SHP77 treated with DMSO at 0.1 percent for 48 hours (cell line): ENCODE measurements around the gene KLC1.

Experiments used
- DNase-seq: peaks from one replicate; lab custom pipeline; 2025; lab: John Stamatoyannopoulos, UW

KLC1 gene

GRCh38 chr14:103659631-103660030, 30.6 kb downstream of the KLC1 start:
- DNase-seq, result no peak

DNA sequence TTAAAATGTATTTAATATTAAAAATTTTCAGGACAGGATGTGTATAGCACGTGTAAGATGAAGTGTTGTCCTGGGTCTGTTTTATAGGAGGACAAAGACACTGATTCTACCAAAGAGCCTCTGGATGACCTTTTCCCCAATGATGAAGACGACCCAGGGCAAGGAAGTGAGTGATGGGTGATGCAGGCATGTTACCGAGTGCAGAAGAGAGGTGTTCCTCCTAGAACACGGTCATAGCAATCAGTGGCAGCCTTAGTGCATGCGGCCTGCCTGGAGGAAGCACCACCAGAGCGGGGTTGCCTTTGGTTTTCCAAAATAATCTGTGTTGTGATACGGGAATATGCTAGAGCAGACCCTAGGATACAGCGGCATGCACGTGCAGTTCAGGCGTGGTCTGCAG, 33.0 kb downstream of the KLC1 start:
- no peak for DNase-seq

- DNase-seq, result no peak
Observed at GRCh38 chr14:103662591-103662990, 33.6 kb downstream of the KLC1 start.

DNA sequence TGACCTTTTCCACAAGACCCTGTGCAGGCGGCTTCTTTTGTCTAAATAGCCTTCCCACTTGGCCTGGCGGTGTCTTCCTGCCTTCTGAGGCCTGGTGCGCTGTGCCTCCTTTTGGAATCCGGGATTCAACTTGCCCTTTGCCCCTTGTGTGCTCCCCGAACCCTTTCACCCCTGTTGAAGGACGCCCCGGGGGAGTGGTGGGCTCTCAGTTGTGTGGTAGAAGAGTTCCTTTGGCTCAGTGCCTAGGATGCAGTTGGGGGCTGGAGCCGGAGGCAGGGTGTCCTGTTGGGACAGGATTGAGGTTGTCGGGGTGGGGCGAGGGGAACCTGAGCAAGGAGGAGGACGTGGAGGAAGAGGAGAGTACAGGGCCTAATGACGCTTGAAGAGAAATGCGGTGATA, 34.5 kb downstream of the KLC1 start:
- no peak for DNase-seq

DNA sequence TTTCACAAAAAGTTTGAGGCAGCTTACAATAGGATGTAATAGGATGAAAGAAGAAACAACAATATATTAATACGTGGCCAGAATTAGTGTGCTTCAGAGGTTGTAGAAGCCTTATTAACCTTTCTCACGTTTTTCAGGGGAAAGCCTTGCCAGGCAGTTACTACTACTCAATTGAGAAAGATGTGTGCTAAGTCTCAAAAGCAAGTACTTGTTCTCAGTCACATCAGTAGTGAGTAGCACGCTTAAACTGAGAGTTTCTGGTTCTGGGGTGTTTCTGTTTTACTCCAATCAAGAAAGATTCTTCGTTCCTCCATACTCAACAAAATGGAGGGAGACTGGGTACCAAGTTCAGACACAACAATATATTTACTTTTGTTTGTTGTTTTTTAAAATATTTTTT, 38.7 kb downstream of the KLC1 start:
- DNase-seq, result no peak

GRCh38 chr14:103668117-103668516, 39.1 kb downstream of the KLC1 start:
- DNase-seq, result no peak

DNA sequence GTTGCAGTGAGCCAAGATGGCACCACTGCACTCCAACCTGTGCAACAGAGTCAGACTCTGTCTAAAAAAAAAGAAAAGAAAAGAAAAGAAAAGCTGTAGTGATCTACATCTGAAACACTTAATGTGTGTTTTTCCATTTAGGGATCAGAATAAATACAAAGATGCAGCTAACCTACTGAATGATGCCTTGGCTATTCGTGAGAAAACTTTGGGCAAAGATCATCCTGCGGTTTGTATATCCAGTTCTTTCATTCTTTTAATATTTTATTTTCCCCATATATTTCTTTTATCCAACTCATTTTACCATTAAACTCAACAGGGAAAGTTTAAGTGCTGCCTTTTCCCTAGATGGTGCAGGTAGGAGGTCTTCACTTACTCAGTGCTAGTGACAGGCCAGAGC, 40.4 kb downstream of the KLC1 start:
- DNase-seq, result no peak

GRCh38 chr14:103671911-103672310, 42.9 kb downstream of the KLC1 start:
- no peak for DNase-seq

DNA sequence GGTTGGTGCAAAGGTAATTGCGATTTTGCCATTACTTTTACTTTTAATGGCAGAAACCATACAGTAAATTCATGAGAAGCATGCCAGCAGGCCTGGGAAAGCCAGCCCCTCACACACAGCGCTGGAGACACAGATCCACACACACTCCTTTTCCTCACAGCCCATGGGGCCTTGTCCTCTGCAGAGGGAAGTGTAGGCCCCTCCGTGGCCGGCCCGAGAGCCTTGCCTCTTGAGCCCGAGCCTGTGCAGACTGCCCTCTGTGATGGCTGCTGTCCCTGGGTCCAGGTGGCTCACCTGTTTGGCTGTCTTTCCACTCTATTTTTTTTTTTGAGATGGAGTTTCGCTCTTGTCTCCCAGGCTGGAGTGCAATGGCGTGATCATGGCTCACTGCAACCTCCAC, 46.9 kb downstream of the KLC1 start:
- DNase-seq, result no peak

- DNase-seq, result no peak
Observed at GRCh38 chr14:103676881-103677675, 48.1 kb downstream of the KLC1 start.

DNA sequence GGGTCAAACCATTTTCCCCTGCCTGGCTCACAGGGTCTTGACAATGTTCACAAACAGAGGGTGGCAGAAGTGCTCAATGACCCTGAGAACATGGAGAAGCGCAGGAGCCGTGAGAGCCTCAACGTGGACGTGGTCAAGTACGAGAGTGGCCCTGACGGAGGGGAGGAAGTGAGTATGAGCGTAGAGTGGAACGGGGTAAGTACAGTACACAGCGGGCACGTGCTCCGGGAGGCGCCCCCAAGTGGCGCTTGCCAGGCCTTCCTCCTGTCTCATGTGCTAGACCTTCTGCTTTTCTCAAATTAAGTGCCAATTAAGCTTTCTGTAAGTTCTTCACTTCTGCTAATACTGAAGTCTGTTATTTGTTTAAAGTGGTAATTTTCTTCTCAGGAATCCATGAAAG, 50.3 kb downstream of the KLC1 start:
- DNase-seq, result no peak

DNA sequence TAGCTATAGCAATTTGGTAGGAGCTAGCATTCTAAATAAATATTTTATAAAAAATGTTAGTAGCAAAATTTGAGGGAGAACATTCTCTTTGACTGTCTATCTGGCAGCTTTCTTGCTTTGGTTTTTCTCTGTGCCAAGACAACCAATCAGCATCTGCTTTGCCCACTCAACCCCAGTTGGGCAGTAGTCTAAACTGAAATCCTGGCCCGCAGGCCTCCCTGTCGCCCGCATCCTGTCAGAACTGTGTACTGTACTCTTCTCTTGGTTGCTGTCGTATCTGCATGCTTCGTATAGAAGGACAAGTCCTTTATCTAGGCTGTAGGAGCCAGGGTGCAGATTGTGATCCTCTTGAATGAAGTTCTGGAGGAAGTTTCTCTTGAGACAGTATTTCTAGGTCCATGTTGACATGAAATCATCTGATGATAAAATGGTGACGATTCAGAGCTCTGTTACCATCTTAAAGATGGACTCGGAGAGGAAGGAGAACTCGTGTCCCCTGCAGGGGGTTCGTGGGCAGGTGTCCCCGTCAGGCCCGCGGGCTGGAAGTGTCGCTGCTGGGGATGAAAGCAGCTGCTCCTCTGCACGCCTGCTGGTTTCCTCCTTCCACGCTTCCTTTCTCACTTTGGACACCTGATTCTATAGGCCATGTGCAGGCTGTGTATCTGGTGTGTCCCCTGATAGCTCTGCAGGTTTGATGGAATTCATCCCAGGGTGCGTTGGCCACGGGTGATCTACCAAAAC, 51.6 kb downstream of the KLC1 start:
- DNase-seq, result no peak

GRCh38 chr14:103683139-103683538, 54.1 kb downstream of the KLC1 start:
- no peak for DNase-seq

- no peak for DNase-seq
Observed at GRCh38 chr14:103684471-103684870, 55.5 kb downstream of the KLC1 start.

DNA sequence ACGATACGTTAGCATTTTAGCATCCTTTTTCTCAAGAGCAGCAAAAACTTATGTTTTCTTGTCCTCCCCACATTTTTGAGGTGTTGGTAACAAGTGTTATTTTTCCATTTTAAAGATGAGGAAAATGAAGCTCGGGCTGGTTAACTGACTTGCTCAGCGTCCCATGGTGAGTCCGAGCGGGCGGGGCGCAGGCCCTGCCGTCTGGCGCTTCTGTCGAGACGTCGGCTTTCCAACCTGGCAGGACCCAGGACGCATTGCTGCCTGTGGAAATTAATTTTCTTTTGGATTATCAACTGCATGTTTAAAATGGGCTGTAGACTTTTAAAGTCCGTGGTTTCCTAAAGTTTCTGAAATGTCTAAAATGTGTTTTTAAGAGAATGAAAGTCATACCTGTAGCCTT, 55.9 kb downstream of the KLC1 start:
- DNase-seq, result no peak

GRCh38 chr14:103685276-103686211, 56.5 kb downstream of the KLC1 start:
- DNase-seq, result no peak

DNA sequence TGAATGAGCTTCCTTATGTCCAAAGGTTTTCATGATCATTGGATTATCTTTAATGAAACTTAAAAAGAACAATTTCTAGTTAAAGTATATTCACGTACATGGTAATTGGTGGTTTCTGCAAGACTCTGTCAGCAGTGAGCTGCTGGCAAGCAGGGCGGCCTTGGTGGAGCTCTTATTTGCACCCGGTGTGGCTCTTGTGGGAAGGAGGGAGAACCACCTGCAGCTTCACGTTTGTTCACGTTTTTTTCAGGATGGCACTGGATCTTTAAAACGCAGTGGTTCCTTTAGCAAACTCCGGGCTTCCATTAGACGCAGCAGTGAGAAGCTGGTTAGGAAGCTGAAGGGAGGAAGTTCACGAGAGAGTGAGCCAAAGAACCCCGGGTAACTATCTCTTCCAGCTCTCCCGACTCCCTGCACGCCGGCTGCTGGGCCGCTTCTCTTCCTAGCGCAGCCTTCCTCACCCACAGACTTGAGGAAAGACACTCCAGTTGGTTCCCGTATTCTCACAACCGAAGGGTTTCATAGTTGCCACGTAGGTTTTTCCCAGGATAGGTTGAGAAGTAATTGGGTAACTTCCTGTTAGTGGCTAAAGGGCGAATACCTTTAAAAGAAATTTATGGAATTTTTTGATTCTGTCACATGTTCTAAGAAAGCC, 57.9 kb downstream of the KLC1 start:
- no peak for DNase-seq

- no peak for DNase-seq
Observed at GRCh38 chr14:103687712-103688111, 58.7 kb downstream of the KLC1 start.

GRCh38 chr14:103688441-103688840, 59.4 kb downstream of the KLC1 start:
- no peak for DNase-seq

DNA sequence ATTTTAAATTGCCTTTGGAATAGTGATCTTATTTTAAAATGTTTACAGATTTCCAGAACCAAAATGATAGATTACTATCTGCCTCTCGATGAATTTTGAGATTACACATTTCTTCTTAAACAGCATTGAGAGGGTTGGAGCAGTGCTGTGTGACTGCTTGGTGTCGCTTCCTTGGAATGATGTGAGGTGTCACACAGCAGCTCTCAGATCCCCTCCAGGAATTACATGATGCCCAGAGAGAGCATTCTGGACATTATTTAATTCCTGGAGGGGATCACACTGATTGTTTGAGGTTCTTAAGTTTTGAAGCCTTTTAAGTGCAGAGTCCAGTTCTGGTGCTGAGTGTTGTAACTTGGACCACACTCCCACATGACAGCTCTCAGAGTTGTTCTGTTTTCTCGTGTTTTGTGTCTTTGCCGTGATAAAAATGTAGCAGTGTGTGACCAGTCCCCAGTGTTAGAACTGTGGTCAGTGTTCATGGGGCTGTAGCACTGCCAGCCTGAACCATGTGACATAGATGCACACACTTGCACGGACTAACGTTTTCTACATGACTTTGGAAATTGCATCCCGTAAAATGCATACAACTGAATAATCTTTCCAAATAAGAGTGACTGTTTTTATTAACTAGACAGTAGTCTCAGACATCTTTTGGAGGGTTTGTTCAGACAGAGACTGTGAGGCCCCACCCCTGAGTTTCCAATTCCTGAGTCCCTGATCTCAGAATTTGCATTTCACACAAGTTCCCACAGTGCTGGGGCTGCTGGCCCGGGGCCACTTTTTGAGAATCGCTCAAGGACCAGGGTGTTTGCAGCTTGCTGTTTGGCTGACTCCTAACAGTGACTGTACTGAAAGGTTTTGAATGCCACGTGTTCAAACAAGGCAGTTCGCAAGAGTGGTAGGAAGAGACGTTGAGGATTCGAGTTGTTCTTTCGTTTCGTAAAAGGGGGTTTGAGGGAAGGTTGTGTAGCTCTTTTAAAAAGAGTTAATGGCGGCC, 60.2 kb downstream of the KLC1 start:
- DNase-seq, result no peak

DNA sequence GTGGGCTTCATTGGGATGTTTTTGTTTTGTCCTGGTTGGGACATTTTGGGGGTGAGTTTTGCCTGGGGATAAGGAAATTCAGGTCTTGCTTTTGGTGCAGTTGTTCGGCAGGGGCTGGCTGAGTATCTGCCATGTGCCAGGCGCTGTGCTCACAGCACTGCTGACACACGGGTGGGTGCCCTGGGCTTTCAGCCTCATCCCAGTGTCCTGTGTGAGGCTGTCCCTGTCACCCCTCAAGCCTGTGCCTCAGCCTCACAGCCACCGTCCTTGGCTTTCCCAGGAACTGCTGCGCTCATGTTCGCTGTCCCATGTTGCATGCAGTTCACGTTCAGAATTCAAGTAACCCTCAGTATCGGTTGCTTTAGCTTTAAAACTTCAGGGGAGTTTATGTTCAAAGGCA, 61.3 kb downstream of the KLC1 start:
- no peak for DNase-seq
